Measurements from ENCODE around the gene NPAT. TPM values are rescaled to one million over a fixed set of nuclear protein-coding genes. Genes with fewer than 3 reads are reported as not detected.

NPAT gene
- total and polyA plus RNA-seq, 11 donors = 1.8 to 12.3 (median 8.1) TPM

DNA sequence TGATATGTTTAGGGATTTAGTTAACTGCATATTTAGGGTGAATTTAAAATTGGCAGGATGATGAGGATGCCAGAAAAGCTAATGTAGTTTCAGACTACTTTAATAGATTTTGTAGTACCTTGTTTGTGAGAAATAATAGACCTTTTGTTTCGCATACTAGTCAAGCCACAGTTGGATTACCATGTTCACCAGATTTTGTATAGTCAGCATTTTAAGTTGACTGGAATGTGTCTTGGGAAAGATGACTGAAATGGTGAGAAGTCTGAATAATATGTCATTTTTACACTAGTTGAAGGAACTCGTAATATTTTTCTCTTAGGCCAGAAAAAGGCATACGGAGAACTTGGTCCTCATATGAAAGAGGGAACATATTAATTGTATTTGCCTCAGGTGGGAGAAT is 23.9 kb upstream of the NPAT start:
- intact Hi-C loops (cut with DNase I) = no loop called here
- TF ChIP-seq, protein P1, sequence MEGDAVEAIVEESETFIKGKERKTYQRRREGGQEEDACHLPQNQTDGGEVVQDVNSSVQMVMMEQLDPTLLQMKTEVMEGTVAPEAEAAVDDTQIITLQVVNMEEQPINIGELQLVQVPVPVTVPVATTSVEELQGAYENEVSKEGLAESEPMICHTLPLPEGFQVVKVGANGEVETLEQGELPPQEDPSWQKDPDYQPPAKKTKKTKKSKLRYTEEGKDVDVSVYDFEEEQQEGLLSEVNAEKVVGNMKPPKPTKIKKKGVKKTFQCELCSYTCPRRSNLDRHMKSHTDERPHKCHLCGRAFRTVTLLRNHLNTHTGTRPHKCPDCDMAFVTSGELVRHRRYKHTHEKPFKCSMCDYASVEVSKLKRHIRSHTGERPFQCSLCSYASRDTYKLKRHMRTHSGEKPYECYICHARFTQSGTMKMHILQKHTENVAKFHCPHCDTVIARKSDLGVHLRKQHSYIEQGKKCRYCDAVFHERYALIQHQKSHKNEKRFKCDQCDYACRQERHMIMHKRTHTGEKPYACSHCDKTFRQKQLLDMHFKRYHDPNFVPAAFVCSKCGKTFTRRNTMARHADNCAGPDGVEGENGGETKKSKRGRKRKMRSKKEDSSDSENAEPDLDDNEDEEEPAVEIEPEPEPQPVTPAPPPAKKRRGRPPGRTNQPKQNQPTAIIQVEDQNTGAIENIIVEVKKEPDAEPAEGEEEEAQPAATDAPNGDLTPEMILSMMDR (IDR thresholded peaks at IDR 0.05) = no peak
- no peak for TF ChIP-seq POLR2A (IDR thresholded peaks at IDR 0.05)
- ATAC-seq (no peak), DNase-seq (no peak)
- no peaks in the 10 kb centered on the region for H3K27me3 ChIP-seq
- H3K4me3 ChIP-seq = no peak overlapping the region
- 66 to 98% (median 73%) methylated on average over 3 of the region's 3 CpGs for WGBS, 4 donors
- no peaks in the 10 kb centered on the region for H3K9me3 ChIP-seq
- no peaks in the 10 kb centered on the region for H3K4me1 ChIP-seq
- H3K36me3 ChIP-seq = peaks cover 0 to 95% (median 75%) of the 10 kb centered on the region in 9 donors
- H3K27ac ChIP-seq = no peak overlapping the region

DNA sequence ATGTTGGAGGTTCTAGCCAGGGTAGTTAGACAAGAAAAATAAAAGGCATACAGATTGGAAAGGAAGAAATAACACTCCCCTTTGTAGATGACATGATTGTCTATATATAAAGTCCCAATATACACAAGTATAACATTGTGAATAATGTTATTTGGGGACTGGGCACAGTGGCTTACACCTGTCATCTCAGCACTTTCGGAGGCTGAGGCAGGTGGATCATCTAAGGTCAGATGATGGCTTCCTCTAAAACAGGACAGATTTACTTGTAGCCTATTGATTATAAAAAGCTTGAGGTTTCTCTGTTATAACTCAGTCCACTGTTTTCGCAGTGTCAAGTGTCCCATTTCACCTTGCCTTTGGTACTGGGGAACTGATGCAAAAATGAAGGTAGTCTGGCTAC is 20.0 kb upstream of the NPAT start:
- DNase-seq (no peak), ATAC-seq (no peak)
- no peak overlapping the region for H3K27ac ChIP-seq
- TF ChIP-seq, protein P1 (IDR thresholded peaks at IDR 0.05) = no peak
- TF ChIP-seq POLR2A (IDR thresholded peaks at IDR 0.05) = no peak
- no peak overlapping the region for H3K4me3 ChIP-seq
- peaks cover 0 to 26% (median 0%) of the 10 kb centered on the region in 12 donors for H3K4me1 ChIP-seq
- H3K36me3 ChIP-seq = peaks cover 0 to 94% (median 68%) of the 10 kb centered on the region in 9 donors
- WGBS, 4 donors = 92 to 98% (median 94%) methylated on average over 2 of the region's 2 CpGs
- intact Hi-C loops (cut with DNase I) = no loop called here
- H3K9me3 ChIP-seq = peaks cover 0 to 3% (median 0%) of the 10 kb centered on the region in 12 donors
- no peaks in the 10 kb centered on the region for H3K27me3 ChIP-seq

DNA sequence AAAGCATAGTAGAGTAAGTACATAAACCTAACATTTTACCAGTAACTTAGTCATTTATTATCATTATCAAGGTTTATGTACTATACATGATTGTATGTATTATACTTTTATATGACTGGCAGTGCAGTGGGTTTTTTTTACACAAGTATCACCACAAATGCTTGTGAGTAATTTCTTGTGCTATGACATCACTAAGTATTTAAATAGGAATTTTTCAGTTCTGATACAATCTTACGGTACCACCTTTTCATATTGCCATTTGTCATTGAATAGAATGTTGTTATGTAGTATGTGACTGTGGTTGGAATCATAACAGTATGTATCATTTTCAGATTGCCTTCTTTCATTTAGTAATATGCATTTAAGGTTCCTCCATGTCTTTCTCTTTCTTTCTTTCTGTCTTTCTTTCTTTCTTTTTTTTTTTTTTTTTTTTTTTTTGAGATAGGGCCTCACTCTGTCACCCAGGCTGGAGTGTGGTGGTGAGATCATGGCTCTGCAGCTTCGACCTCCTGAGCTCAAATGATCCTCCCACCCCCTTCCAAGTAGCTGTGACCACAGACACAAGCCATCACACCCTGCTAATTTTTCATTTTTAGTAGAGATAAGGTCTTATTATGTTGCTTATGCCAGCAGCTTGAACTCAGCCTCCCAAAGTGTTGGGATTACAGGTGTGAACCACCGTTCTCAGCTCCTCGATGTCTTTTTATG is 19.0 kb upstream of the NPAT start:
- peaks cover 0 to 3% (median 0%) of the 10 kb centered on the region in 12 donors for H3K9me3 ChIP-seq
- H3K27me3 ChIP-seq = no peaks in the 10 kb centered on the region
- H3K36me3 ChIP-seq = peaks cover 0 to 95% (median 58%) of the 10 kb centered on the region in 9 donors
- H3K27ac ChIP-seq = peak overlapping the region in 1 of 12 donors; percentile 15
- H3K4me3 ChIP-seq = no peak overlapping the region
- no peak for TF ChIP-seq POLR2A (IDR thresholded peaks at IDR 0.05)
- TF ChIP-seq, protein P1 (IDR thresholded peaks at IDR 0.05) = no peak
- intact Hi-C loops (cut with DNase I) = no loop called here
- WGBS, 4 donors = 89 to 97% (median 95%) methylated on average over 4 of the region's 4 CpGs
- peaks cover 0 to 35% (median 0%) of the 10 kb centered on the region in 12 donors for H3K4me1 ChIP-seq
- ATAC-seq (no peak), DNase-seq (no peak)

DNA sequence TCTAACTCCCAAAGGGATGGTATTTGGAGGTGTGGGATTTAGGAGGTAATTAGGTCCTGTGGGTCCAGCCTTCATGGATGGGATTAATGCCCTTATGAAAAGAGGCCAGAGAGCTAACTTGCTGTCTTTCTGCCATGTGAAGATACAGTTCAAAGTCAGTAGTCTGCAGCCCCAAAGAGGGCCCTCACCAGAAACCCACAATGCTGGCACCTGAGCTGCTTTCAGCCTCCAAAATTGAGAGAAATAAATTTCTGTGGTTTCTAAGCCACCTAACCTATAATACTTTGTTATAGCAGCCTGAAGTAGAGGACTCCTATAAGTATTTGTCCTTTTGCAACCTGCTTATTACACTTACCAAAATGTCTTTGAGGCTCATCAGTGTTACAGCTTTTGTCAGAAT is 16.6 kb upstream of the NPAT start:
- ATAC-seq (no peak), DNase-seq (no peak)
- intact Hi-C loops (cut with DNase I) = no loop called here
- TF ChIP-seq, protein P1 (IDR thresholded peaks at IDR 0.05) = no peak
- no peak for TF ChIP-seq POLR2A (IDR thresholded peaks at IDR 0.05)
- Histone ChIP-seq H3K36me3 (peaks cover 0 to 95% (median 53%) of the 10 kb centered on the region in 9 donors), H3K4me1 (peaks cover 0 to 44% (median 0%) of the 10 kb centered on the region in 12 donors), H3K27ac (peak overlapping the region in 1 of 12 donors; percentile 83), H3K27me3 (no peaks in the 10 kb centered on the region), H3K9me3 (peaks cover 0 to 3% (median 0%) of the 10 kb centered on the region in 12 donors), H3K4me3 (no peak overlapping the region)

Data from heart left ventricle (tissue), 16 donors.